BE2C (cell line): ENCODE results near the gene PDSS2.

ENCODE experiments used
- DNase-seq: peaks from one replicate; pipeline ENCODE4 v3.0.0-alpha.2; 2020
- H3K27me3 ChIP-seq: fragments of 250-450 bp; sonication (Bioruptor Pico); 2 replicates; pipeline ENCODE4 v1.5.1; 2020; ENCODE audit warnings: mild to moderate bottlenecking
- H3K36me3 ChIP-seq: fragments of 250-450 bp; sonication (Bioruptor Pico); 2 replicates; pipeline ENCODE4 v1.5.1; 2020; ENCODE audit warnings: mild to moderate bottlenecking
- H3K4me1 ChIP-seq: fragments of 250-450 bp; sonication (Bioruptor Pico); 2 replicates; pipeline ENCODE4 v1.5.1; 2020
- H3K4me3 ChIP-seq: 2 replicates; pipeline ENCODE4 v1.5.1; 2011; ENCODE audit warnings: low read depth, low read length
- H3K9me3 ChIP-seq: fragments of 250-450 bp; sonication (Bioruptor Pico); 2 replicates; pipeline ENCODE4 v1.5.1; 2020
- TF ChIP-seq, protein P1 (sequence below): IDR thresholded peaks from 2 replicates; pipeline ENCODE4 v1.5.1; 2012; ENCODE audit warnings: mild to moderate bottlenecking, low read depth, low read length

PDSS2 gene

DNA sequence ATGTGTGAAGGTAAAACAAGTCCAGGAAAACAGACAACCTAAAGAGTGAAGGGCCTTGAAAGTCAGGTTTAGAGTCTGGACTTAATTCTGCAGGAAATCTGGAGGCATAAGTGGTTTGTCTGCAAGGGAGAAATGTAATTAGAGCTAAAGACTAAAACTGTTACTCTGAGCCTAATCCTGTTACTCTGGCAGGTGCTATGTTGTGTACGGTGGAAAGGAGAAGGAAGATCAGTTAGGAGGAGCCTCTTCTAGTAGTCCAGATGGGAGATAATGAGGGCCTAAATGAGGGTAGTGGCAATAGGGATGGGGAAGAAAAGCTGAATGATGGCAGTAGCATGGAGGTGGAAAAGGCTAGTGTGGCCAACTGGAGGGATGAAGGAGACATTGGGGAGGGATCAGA is 118.5 kb downstream of the PDSS2 start:
- DNase-seq = no peak
- Histone ChIP-seq H3K9me3 (no peaks in the 10 kb centered on the region), H3K36me3 (no peaks in the 10 kb centered on the region), H3K27me3 (no peaks in the 10 kb centered on the region), H3K4me3 (no peak overlapping the region), H3K4me1 (peaks cover 3% of the 10 kb centered on the region; the same call in 1 of the 2 replicates)
- TF ChIP-seq, protein P1, sequence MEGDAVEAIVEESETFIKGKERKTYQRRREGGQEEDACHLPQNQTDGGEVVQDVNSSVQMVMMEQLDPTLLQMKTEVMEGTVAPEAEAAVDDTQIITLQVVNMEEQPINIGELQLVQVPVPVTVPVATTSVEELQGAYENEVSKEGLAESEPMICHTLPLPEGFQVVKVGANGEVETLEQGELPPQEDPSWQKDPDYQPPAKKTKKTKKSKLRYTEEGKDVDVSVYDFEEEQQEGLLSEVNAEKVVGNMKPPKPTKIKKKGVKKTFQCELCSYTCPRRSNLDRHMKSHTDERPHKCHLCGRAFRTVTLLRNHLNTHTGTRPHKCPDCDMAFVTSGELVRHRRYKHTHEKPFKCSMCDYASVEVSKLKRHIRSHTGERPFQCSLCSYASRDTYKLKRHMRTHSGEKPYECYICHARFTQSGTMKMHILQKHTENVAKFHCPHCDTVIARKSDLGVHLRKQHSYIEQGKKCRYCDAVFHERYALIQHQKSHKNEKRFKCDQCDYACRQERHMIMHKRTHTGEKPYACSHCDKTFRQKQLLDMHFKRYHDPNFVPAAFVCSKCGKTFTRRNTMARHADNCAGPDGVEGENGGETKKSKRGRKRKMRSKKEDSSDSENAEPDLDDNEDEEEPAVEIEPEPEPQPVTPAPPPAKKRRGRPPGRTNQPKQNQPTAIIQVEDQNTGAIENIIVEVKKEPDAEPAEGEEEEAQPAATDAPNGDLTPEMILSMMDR = no peak

DNA sequence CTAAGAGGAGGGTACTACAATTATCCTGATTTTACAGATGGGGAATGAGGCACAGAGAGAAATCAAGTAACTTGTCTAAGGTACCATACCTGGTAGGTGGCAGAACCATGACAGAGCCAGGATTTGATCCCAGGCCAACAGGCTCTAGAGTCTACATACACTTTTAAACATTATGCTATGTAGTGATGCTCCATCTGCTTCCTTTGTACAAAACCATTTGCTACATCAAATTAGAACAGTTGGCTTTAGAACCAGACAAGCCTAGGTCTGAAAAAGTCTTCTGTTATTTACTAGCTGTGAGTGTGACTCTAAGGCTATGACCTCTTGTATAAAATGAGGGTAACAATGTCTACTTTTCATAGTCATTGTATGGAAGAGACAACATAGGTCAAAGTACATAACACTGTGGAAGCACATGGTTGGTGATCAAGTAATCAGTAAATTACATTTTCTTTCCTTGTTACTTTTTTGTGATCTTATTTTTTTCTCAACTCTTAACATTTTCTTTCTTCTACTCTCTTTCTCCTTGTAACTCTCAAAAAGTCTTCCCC is 122.1 kb downstream of the PDSS2 start:
- TF ChIP-seq, protein P1 = no peak
- Histone ChIP-seq H3K36me3 (no peaks in the 10 kb centered on the region), H3K27me3 (no peaks in the 10 kb centered on the region), H3K4me1 (no peaks in the 10 kb centered on the region; the same call in 1 of the 2 replicates), H3K4me3 (no peak overlapping the region), H3K9me3 (no peaks in the 10 kb centered on the region)
- DNase-seq = no peak

DNA sequence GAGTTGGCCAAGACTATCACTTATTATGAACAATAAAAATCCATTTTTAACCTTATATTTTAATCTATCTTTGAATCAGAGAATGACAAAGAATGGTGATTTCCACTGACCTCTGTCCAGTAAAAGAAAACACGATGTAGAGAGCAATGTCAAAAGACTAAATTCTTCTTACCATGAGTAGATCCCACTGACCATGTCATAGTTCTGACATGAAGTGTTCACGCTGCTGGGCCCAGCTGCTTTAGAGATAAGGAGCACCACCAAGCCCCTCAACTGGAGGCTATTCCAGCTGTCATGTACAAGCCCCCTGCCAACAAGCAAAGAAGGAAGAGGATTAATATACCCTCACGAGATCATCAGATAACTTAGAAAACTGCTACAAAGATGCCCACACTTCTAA is 125.3 kb downstream of the PDSS2 start:
- TF ChIP-seq, protein P1 = no peak
- no peaks in the 10 kb centered on the region for H3K36me3 ChIP-seq

DNA sequence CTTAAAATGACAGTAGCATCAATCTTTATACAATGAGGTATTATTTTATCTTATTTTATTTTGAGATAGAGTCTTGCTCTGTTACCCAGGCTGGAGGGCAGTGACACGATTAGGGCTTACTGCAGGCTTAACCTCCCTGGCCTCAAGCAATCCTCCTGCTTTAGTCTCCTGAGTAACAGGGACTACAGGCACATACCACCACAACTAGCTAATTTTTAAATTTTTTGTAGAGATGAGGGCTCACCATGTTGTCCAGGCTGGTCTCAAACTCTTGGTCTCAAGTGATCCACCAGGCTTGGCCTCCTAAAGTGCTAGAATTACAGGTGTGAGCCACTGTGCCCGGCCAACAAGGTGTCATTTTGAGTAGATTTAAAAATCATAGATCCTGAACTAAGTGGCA is 125.9 kb downstream of the PDSS2 start:
- no peaks in the 10 kb centered on the region for H3K9me3 ChIP-seq
- no peaks in the 10 kb centered on the region for H3K27me3 ChIP-seq
- TF ChIP-seq, protein P1 = no peak
- no peaks in the 10 kb centered on the region for H3K4me1 ChIP-seq
- H3K4me3 ChIP-seq = no peak overlapping the region
- H3K36me3 ChIP-seq = no peaks in the 10 kb centered on the region
- no peak for DNase-seq

More for the DNA sequence above, 125.3 kb downstream of the PDSS2 start:
- Histone ChIP-seq H3K4me1 (no peaks in the 10 kb centered on the region), H3K9me3 (no peaks in the 10 kb centered on the region), H3K4me3 (no peak overlapping the region), H3K27me3 (no peaks in the 10 kb centered on the region)
- DNase-seq = no peak

DNA sequence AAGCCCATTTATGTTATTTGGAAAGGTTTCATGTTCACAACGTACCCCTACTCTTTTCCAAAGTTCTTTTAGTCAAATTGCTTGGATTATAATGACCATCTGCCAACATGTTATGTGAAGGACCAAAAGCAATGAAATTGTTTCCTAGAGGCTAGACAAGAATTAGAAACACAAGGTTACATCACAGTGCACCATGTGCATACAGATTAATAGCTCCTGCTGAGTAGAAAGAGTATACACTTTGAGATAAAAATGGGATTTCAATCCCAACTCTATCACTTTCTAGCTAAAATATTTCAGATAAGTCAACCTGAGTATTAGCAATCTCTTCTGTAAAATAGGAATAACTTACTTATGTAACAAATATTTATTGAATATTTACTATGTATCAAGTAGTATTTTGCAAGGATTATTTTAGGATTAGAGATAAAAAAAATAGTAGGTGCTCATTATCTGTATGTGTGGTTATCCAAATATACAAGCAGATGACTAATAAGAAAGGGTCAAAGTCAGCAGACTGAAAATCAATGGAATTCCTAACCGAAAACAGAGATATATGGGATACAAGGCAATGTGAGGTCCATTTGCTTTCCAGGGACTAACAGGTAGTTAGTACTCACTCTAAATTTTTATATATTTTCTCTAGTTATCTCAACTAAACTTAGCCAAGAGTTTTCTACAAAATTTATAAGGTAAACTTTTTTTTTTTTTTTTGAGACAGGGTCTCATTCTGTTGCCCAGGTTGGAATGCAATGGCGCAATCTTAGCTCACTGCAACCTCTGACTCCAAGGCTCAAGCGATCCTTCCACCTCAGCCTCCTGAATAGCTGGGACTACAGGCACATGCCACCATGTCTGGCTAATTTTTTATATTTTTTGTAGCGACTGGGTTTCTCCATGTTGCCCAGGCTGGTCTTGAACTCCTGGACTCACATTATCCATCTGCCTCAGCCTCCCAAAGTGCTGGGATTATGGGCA is 127.7 kb downstream of the PDSS2 start:
- no peak for DNase-seq
- TF ChIP-seq, protein P1 = no peak
- H3K27me3 ChIP-seq = no peaks in the 10 kb centered on the region
- H3K9me3 ChIP-seq = no peaks in the 10 kb centered on the region
- H3K4me1 ChIP-seq = no peaks in the 10 kb centered on the region
- no peaks in the 10 kb centered on the region for H3K36me3 ChIP-seq
- no peak overlapping the region for H3K4me3 ChIP-seq

DNA sequence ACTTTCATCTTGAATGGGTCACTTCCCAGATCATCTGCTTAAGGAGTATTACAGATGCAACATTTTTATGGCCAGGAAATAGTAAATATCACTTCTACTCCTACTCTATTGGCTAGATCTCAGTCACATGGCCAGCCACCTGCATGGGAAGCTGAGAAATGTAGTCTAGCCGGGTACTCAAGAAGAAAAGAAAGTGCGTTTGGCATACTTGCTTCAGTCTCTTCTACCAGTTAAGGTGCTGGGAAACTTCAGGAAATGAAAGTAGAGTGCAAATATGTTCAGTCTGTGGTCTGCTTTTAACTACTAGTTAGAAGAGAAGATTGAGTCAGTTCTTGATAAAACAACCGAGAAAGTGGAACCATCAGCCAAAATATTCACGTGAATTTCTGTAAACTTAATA is 129.2 kb downstream of the PDSS2 start:
- Histone ChIP-seq H3K36me3 (no peaks in the 10 kb centered on the region), H3K9me3 (no peaks in the 10 kb centered on the region), H3K27me3 (no peaks in the 10 kb centered on the region), H3K4me1 (no peaks in the 10 kb centered on the region), H3K4me3 (no peak overlapping the region)
- TF ChIP-seq, protein P1 = no peak
- no peak for DNase-seq
